Smooth muscle cell of trachea (primary cell): ENCODE data around the gene PCSK7. TPM values are rescaled to one million over a fixed set of nuclear protein-coding genes. Genes with fewer than 3 reads are reported as not detected.

Source experiments
- total RNA-seq: library from RNA; depleted of rRNA; stranded (reverse); fragments of >200 nt; gene quantifications from 2 replicates; pipeline ENCODE4 v1.2.1, GENCODE V29; 2014

The PCSK7 gene
- total RNA-seq = 36.2 and 50.3 TPM in 2 replicates

GRCh38 chr11:117231842-117232091, at the start of gene PCSK7:
Gene PCSK7, minus strand, starts transcription at chr11:117232073. Its CDS starts 2,229 bp downstream, at chr11:117229844.

GRCh38 chr11:117232092-117232878, 412 bp upstream of the PCSK7 start, which contains the start of gene RNF214:
Gene RNF214, plus strand, starts transcription at chr11:117232671. Its CDS starts 1,602 bp downstream, at chr11:117234273.

GRCh38 chr11:117199053-117199915, 32.6 kb downstream of the PCSK7 start, which contains the start of gene TAGLN:
Gene TAGLN, plus strand, starts transcription at chr11:117199370. Its CDS starts 3,644 bp downstream, at chr11:117203014.

GRCh38 chr11:117178210-117179034, 53.5 kb downstream of the PCSK7 start, which contains the start of gene SIDT2:
Gene SIDT2, plus strand, starts transcription at chr11:117178743. Its CDS starts 521 bp downstream, at chr11:117179264.

Other genes starting within 250 kb of the PCSK7 start
- gene SIK3, start 133.6 kb downstream of the PCSK7 start, total RNA-seq = 25.1 and 28.8 TPM in 2 replicates
- 110 and 125 TPM in 2 replicates for gene PAFAH1B2, start 87.8 kb downstream of the PCSK7 start, total RNA-seq
- gene SIDT2, start 53.3 kb downstream of the PCSK7 start, total RNA-seq = 14.1 and 27.0 TPM in 2 replicates
- 109 and 172 TPM in 2 replicates for gene TAGLN, start 32.7 kb downstream of the PCSK7 start, total RNA-seq
- gene RNF214, start 598 bp upstream of the PCSK7 start, total RNA-seq = 9.6 and 9.7 TPM in 2 replicates
- 3.5 and 4.3 TPM in 2 replicates for gene BACE1-AS, start 59.3 kb upstream of the PCSK7 start, total RNA-seq
- gene BACE1, start 84.2 kb upstream of the PCSK7 start, total RNA-seq = 34.6 and 42.2 TPM in 2 replicates
- 35.4 and 43.3 TPM in 2 replicates for gene CEP164, start 95.8 kb upstream of the PCSK7 start, total RNA-seq